ENCODE results near the gene PDAP1.

GRCh38 chr7:99396418-99397296 lies 11.7 kb downstream of the PDAP1 start:
- TF ChIP-seq, protein P1, sequence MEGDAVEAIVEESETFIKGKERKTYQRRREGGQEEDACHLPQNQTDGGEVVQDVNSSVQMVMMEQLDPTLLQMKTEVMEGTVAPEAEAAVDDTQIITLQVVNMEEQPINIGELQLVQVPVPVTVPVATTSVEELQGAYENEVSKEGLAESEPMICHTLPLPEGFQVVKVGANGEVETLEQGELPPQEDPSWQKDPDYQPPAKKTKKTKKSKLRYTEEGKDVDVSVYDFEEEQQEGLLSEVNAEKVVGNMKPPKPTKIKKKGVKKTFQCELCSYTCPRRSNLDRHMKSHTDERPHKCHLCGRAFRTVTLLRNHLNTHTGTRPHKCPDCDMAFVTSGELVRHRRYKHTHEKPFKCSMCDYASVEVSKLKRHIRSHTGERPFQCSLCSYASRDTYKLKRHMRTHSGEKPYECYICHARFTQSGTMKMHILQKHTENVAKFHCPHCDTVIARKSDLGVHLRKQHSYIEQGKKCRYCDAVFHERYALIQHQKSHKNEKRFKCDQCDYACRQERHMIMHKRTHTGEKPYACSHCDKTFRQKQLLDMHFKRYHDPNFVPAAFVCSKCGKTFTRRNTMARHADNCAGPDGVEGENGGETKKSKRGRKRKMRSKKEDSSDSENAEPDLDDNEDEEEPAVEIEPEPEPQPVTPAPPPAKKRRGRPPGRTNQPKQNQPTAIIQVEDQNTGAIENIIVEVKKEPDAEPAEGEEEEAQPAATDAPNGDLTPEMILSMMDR (IDR thresholded peaks at IDR 0.05) = no peak
- no peak for TF ChIP-seq EP300 (IDR thresholded peaks at IDR 0.05)
- no peak for TF ChIP-seq POLR2A (IDR thresholded peaks at IDR 0.05)

Measured in sigmoid colon (tissue), 4 donors.